T-helper 1 cell treated with Interleukin-12 subunit alpha and Interleukin-12 subunit beta and Interleukin-4 antibody, amounts not matched to agents 30 μg/mL and 1 μg/mL, for 36 hours (primary cell): ENCODE measurements around the gene REV3L.

Experiments
- H3K27ac Mint-ChIP-seq: one replicate; pipeline ENCODE4 v1.8.0; 2021; ENCODE audit warnings: mild to moderate bottlenecking, mixed read lengths
- H3K27me3 Mint-ChIP-seq: one replicate; pipeline ENCODE4 v1.8.0; 2021; ENCODE audit warnings: low read depth, mixed read lengths
- H3K36me3 Mint-ChIP-seq: one replicate; pipeline ENCODE4 v1.8.0; 2021; ENCODE audit warnings: low read depth, mixed read lengths
- H3K4me1 Mint-ChIP-seq: one replicate; pipeline ENCODE4 v1.8.0; 2021; ENCODE audit warnings: low read depth, mixed read lengths
- H3K4me3 Mint-ChIP-seq: one replicate; pipeline ENCODE4 v1.8.0; 2021; ENCODE audit warnings: mild to moderate bottlenecking, moderate library complexity, mixed read lengths
- H3K9me3 Mint-ChIP-seq: one replicate; pipeline ENCODE4 v1.8.0; 2021; ENCODE audit warnings: mixed read lengths

Gene REV3L

DNA sequence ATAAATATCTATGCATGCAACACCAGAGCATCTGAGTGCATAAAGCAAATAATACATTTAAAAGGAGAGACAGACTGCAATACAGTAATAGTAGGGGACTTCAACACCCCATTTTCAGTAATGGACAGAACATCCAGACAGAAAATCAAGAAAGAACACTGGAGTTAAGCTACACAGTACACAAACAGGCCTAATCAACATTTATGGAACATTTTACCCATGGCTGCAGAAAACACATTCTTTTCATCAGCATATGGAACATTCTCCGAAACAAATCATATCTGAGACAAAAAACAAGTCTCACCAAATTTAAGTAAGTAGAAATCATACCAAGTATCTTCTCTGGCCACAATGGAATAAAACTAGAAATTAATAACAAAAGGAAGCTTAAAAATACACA is 50.5 kb downstream of the REV3L start:
- H3K4me1 Mint-ChIP-seq = peaks cover 29% of the 10 kb centered on the region
- no peak overlapping the region for H3K27ac Mint-ChIP-seq
- H3K27me3 Mint-ChIP-seq = no peaks in the 10 kb centered on the region
- peaks cover 19% of the 10 kb centered on the region for H3K9me3 Mint-ChIP-seq
- H3K4me3 Mint-ChIP-seq = no peak overlapping the region
- peaks cover 28% of the 10 kb centered on the region for H3K36me3 Mint-ChIP-seq

DNA sequence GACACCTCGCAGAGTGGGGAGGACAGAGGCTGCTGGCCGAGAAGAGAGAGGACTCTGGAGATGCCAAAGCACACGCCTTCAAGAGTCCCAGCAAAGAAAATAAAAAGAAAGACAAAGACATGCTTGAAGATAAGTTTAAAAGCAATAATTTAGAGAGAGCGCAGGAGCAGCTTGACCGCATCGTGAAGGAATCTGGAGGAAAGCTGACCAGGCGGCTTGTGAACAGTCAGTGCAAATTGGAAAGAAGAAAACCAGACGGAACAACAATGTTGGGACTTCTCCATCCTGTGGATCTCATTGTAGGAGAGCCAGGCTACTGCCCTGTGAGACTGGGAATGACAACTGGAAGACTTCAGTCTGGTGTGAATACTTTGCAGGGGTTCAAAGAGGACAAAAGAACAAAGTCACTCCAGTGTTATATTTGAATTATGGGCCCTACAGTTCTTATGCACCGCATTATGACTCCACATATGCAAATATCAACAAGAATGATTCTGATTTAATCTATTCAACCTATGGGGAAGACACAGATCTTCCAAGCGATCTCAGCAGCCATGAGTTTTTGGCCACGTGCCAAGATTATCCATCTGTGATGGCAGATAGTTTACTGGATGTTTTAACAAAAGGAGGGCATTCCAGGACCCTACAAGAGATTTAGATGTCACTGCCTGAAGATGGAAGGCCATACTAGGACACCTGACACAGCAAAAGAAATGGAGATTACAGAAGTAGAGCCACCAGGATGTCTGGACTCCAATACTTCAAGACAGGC is 52.2 kb downstream of the REV3L start:
- H3K9me3 Mint-ChIP-seq = peaks cover 20% of the 10 kb centered on the region
- no peak overlapping the region for H3K4me3 Mint-ChIP-seq
- H3K36me3 Mint-ChIP-seq = peaks cover 31% of the 10 kb centered on the region
- no peak overlapping the region for H3K27ac Mint-ChIP-seq
- no peaks in the 10 kb centered on the region for H3K27me3 Mint-ChIP-seq
- H3K4me1 Mint-ChIP-seq = peaks cover 30% of the 10 kb centered on the region

DNA sequence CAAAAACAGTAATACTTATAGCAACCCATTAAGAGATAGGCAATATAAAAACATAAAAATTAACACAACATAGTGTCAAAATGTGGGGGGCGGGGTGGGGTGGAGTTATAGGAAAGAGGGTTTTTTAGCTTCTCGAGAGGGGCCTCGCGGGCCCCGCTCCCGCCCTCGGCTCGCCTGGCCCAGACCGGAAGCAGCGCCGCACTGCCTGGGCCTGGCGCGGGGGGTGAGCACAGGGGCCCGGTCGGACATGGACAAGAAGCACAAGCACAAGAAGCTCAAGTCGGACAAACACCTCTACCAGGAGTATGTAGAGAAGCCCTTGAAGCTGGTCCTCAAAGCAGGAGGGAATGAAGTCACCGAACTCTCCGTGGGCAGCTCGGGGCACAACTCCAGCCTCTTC is 53.4 kb downstream of the REV3L start:
- H3K27ac Mint-ChIP-seq = no peak overlapping the region
- no peaks in the 10 kb centered on the region for H3K27me3 Mint-ChIP-seq
- no peak overlapping the region for H3K4me3 Mint-ChIP-seq
- peaks cover 31% of the 10 kb centered on the region for H3K36me3 Mint-ChIP-seq
- peaks cover 17% of the 10 kb centered on the region for H3K9me3 Mint-ChIP-seq
- H3K4me1 Mint-ChIP-seq = peaks cover 24% of the 10 kb centered on the region

DNA sequence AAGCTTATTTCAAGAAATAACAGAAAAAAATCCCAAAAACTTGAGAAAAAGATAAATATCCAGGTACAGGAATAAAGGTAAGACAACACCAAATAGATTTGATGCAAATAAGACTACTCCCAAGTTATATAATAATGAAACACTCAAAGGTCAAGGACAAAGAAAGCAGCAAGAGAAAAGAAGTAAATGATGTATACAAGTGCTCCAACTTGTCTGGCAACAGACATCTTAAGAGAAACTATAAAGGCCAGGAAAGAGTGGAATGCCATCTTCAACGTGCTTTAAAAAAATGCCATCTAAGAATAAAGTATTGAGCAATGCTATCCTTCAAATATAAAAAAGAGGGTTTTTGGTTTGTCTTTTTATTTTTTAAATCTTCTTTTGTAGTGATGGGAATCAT is 54.2 kb downstream of the REV3L start:
- H3K27ac Mint-ChIP-seq = no peak overlapping the region
- peaks cover 30% of the 10 kb centered on the region for H3K36me3 Mint-ChIP-seq
- H3K4me3 Mint-ChIP-seq = no peak overlapping the region
- H3K9me3 Mint-ChIP-seq = peaks cover 17% of the 10 kb centered on the region
- peaks cover 26% of the 10 kb centered on the region for H3K4me1 Mint-ChIP-seq
- H3K27me3 Mint-ChIP-seq = no peaks in the 10 kb centered on the region

DNA sequence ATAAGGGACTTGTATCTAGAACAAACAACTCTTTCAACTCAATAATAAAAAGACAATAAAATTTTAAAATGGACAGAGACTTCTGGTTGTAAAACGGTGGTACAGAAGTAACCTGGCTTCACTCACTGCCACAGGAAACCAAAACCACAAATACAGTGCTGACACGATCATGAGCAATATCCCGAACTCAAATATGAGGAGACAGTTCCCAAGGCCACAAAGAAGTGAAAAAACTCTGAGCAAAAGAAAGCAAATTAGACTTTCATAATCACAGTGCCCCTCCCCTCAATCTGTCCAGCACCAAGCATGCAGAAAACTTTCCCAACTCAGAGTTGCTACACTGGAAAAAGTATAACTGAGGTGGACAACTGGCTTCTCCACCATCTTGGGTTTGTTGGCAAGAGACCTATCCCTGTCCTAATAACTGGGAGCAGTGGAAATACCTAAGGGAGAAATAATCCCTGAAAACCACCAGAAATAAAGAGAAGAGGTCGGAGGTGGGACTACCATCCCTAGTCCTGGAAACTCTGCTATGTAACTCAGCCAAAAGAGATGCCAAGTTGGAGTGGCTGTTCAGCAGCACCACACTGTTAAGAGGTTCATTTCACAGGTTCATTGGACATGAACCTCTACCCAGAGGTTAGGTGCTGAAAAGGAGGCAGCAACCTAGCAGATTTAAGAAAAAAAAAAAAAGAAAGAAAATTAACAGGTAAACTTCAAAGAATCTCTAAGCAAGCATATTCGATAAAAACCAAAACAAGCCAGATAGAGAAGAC is 55.5 kb downstream of the REV3L start:
- H3K4me1 Mint-ChIP-seq = peaks cover 26% of the 10 kb centered on the region
- H3K27me3 Mint-ChIP-seq = no peaks in the 10 kb centered on the region
- peaks cover 24% of the 10 kb centered on the region for H3K36me3 Mint-ChIP-seq
- peak overlapping the region; percentile 12 for H3K4me3 Mint-ChIP-seq
- H3K27ac Mint-ChIP-seq = no peak overlapping the region
- H3K9me3 Mint-ChIP-seq = peaks cover 17% of the 10 kb centered on the region

DNA sequence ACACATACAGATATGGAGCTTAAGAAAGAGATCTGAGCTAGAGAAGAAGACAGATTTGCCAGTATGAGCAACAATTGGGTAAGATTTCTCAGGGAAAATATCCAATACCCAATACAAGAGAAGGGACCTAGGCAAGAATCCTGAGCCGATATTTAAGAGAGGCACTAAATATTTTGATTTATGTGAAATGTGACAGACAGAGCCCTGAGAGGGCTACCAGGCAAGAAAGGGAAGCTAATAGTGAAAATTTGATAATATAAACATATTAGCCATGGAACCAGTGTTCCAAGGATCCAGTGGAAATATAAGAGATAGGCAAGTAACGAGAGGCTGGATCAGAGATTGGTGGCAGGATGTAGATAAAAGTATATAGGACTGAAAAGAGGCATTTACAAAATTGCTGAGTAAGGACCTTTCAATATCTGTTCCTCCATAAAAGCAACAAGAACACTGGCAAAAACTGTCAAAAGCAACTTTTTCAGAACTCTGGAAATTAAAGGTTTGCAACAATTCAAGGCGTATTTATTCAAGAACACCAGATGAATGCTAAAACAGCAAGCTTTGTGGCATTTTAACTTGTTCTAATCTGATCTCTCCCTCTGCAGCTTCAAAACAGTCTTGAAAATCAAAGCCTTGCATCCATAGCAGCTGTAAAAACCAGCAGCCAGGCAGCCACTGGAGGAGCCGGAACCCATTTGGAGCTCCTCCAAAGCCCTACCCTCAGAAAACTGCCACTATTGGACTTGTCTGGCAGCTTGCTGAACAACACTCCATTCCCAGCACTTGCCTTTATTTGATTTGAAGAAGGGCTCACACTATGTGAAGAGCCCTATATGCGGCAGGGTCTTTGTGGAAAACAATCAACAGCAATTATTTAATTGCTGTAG is 58.8 kb downstream of the REV3L start:
- peaks cover 16% of the 10 kb centered on the region for H3K36me3 Mint-ChIP-seq

DNA sequence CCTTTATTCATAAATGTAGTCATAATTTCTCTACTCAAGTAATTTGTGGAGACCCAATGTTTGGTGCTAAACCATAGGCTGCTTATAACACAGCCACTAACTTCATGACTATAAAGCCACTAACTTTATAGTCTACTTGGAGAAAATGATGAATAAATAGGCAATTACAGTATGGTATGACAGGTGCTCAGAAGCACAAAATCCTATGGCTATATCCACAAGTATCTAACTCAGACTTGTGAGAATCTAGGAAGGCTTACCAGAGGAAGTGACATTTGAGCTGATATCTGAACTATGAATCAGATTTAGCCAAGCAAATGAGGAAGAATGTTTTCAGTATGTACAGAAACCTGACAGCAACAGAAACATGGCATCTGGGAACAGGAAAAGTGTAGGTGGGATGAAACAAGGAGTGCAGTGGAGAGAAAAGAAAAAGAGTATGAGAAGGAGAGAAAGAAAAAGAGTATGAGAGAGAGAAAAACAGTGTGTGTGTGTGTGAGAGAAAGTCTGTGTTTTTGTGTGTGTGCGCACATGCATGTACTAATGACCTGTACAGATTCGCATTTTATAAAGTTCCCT is 59.9 kb downstream of the REV3L start:
- Mint-ChIP-seq H3K9me3 (peaks cover 6% of the 10 kb centered on the region), H3K4me3 (no peak overlapping the region), H3K27ac (no peak overlapping the region), H3K4me1 (peaks cover 20% of the 10 kb centered on the region), H3K36me3 (peaks cover 8% of the 10 kb centered on the region), H3K27me3 (no peaks in the 10 kb centered on the region)

More for the DNA sequence above, 58.8 kb downstream of the REV3L start:
- Mint-ChIP-seq H3K27ac (no peak overlapping the region), H3K27me3 (no peaks in the 10 kb centered on the region), H3K4me3 (no peak overlapping the region), H3K4me1 (peaks cover 20% of the 10 kb centered on the region), H3K9me3 (peaks cover 17% of the 10 kb centered on the region)

DNA sequence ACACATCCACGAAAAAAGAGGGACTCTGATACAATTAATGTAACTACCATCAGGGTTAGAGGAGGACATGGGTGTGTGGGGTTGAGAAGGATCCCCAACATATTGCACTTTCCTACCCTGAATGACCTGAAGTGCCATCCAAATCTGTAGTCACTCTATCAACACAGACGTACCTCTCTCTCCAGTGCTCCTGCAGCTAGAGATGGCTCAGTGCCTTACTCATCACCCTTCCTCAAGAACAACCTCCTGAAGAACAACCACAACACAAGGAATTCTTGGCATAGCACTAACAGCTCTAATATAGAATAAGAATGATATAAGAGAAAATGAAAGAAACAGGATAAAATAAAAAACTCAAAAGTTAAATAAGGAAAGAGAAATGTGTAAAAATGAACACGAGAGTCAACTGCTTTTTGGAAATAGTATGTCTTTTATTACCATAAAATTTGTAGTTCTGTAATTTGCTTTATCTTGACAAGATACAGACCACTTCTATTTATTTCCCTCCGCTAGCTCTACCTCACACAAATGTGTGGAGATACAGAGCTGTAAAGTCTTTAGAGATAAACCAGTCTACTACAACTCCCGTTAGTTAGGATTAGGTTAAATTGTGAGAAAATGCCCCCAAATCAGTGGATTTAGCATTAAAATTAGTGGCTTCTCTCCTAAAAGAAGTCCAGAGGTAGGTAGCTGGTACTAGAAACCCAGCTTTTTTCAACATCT is 63.9 kb downstream of the REV3L start:
- no peak overlapping the region for H3K27ac Mint-ChIP-seq
- H3K4me3 Mint-ChIP-seq = no peak overlapping the region
- no peaks in the 10 kb centered on the region for H3K9me3 Mint-ChIP-seq
- no peaks in the 10 kb centered on the region for H3K36me3 Mint-ChIP-seq
- no peaks in the 10 kb centered on the region for H3K27me3 Mint-ChIP-seq
- peaks cover 6% of the 10 kb centered on the region for H3K4me1 Mint-ChIP-seq

DNA sequence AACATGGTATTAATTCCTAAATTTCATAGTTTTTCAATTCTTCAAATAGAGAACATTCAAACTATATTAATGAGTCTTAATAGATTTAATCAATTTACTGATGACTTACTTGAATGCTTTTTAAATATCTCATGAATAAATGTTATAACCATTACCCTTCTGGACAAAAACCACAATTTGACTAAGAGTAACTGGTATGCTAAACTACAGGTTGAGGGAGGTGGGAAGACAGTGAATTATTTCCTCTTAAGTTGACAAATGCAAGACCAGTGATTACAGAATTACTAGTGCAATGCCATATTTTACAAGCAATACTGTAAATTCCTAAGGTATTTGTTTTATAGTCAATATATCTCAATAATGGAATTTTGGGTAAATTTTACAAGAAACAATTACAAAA is 65.1 kb downstream of the REV3L start:
- H3K36me3 Mint-ChIP-seq = no peaks in the 10 kb centered on the region
- no peak overlapping the region for H3K27ac Mint-ChIP-seq
- H3K9me3 Mint-ChIP-seq = no peaks in the 10 kb centered on the region
- H3K4me3 Mint-ChIP-seq = no peak overlapping the region
- H3K27me3 Mint-ChIP-seq = no peaks in the 10 kb centered on the region
- H3K4me1 Mint-ChIP-seq = no peaks in the 10 kb centered on the region

DNA sequence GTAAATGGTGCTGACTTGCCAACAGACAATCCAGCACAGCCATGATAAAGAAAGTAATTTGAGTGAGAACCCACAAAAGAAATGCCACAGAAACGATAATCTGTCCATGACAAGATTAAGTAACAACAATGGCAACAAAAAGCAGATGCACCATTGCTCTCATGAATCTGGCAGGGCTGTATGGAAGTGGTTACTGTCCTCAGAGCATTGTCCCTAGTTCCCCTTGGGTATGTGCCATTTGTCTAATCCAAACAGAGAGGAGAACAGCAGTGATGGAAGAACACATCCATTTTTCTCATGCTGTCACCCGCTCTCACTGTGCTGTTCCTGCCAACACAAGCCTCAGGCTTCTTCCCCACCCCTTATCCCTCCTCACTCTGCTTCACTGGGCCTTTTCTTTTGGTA is 65.8 kb downstream of the REV3L start:
- no peak overlapping the region for H3K4me3 Mint-ChIP-seq
- no peaks in the 10 kb centered on the region for H3K9me3 Mint-ChIP-seq
- no peaks in the 10 kb centered on the region for H3K27me3 Mint-ChIP-seq
- H3K36me3 Mint-ChIP-seq = peaks cover 2% of the 10 kb centered on the region
- H3K27ac Mint-ChIP-seq = no peak overlapping the region
- peaks cover 2% of the 10 kb centered on the region for H3K4me1 Mint-ChIP-seq

DNA sequence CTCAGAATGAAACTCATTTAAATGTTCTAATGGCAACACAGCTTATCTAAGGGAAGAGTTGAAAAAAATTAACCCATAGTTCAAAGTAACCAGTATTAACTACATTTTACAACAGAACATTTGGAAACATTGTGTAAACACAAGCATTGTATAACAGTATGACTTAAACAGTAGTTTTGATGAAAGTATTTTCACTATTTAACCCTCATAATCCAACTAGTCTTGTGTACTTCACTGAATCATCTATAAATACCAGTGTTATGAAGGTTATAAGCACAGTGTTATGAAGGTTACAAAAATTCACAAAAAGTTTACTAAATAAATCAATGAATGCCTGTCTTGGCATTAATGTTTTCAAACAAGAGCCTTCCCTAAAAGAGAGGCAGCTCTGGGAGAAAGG is 66.5 kb downstream of the REV3L start:
- peaks cover 7% of the 10 kb centered on the region for H3K4me1 Mint-ChIP-seq
- no peak overlapping the region for H3K4me3 Mint-ChIP-seq
- H3K27ac Mint-ChIP-seq = no peak overlapping the region
- no peaks in the 10 kb centered on the region for H3K27me3 Mint-ChIP-seq
- no peaks in the 10 kb centered on the region for H3K9me3 Mint-ChIP-seq
- peaks cover 5% of the 10 kb centered on the region for H3K36me3 Mint-ChIP-seq

DNA sequence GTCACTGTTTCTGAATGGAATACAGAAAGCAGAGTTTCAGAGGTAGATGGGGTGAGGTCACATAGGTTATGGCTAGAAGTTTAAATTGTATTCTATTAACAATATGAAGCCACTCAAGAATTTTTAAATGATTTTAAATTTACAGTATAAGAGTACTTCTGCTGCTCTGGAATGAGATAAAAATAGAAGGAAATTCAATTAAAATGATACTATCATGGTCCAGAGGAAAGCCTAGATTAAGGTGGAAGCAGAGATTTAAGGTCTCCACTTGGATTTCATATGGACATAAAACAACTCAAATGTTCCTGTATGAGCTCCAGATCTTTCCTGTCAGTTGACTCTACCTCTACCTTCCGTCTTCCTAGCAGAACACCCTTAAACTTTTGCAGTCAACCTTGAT is 68.6 kb downstream of the REV3L start:
- H3K9me3 Mint-ChIP-seq = no peaks in the 10 kb centered on the region
- H3K27me3 Mint-ChIP-seq = no peaks in the 10 kb centered on the region

DNA sequence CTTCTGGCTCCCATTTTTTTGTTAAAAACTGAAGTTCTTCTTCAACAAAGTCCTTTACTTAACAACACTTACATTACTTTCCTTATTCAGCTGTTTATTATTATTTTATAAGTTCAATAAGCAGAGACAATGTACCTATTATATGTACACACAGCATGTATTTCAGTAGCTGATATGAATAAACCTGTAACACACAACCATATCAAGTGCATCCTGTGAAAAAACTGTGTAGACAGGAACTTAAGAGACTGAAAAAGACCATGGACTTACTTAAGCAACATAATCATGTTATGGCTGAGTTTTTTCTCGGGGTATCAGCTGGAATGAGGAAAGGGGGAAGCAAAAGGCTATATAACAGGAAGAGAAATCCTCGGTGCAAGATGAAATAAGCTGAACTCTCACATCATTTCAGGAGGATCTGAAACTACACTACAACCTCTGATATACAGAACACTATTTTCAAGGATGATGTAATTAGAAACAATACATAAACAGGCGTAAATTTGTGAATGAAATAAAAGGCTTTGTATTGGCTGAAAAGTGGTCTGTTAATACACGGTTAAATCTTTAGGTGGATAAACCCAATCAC is 70.9 kb downstream of the REV3L start:
- Mint-ChIP-seq H3K27me3 (no peaks in the 10 kb centered on the region), H3K27ac (no peak overlapping the region), H3K36me3 (peaks cover 14% of the 10 kb centered on the region), H3K9me3 (peaks cover 3% of the 10 kb centered on the region), H3K4me3 (no peak overlapping the region), H3K4me1 (peaks cover 16% of the 10 kb centered on the region)

More for the DNA sequence above, 68.6 kb downstream of the REV3L start:
- H3K4me3 Mint-ChIP-seq = no peak overlapping the region
- H3K27ac Mint-ChIP-seq = no peak overlapping the region
- peaks cover 9% of the 10 kb centered on the region for H3K36me3 Mint-ChIP-seq
- peaks cover 12% of the 10 kb centered on the region for H3K4me1 Mint-ChIP-seq
